ENCODE results near the gene PRKAR2B.

PRKAR2B gene

GRCh38 chr7:107207459-107207858 lies 163.0 kb downstream of the PRKAR2B start:
- no peak overlapping the region for H3K4me3 ChIP-seq (ENCODE audit: low read depth, low read length)
- no peak for DNase-seq (ENCODE audit: low read depth)
- TF ChIP-seq CTCF (IDR thresholded peaks at IDR 0.05; ENCODE audit: insufficient read depth, low read depth, low read length, missing control alignments) = no peak

- TF ChIP-seq CTCF (IDR thresholded peaks at IDR 0.05; ENCODE audit: insufficient read depth, low read depth, low read length, missing control alignments) = no peak
- DNase-seq (ENCODE audit: low read depth) = no peak
- H3K4me3 ChIP-seq (ENCODE audit: low read depth, low read length) = no peak overlapping the region
These were observed 163.6 kb downstream of the PRKAR2B start for GRCh38 chr7:107208024-107208521.

GRCh38 chr7:107208563-107208962 lies 164.1 kb downstream of the PRKAR2B start:
- no peak overlapping the region for H3K4me3 ChIP-seq (ENCODE audit: low read depth, low read length)
- DNase-seq (ENCODE audit: low read depth) = no peak
- TF ChIP-seq CTCF (IDR thresholded peaks at IDR 0.05; ENCODE audit: insufficient read depth, low read depth, low read length, missing control alignments) = no peak

- H3K4me3 ChIP-seq (ENCODE audit: low read depth, low read length) = no peak overlapping the region
- DNase-seq (ENCODE audit: low read depth) = no peak
- no peak for TF ChIP-seq CTCF (IDR thresholded peaks at IDR 0.05; ENCODE audit: insufficient read depth, low read depth, low read length, missing control alignments)
These were observed 165.1 kb downstream of the PRKAR2B start for GRCh38 chr7:107209565-107209964.

- no peak for TF ChIP-seq CTCF (IDR thresholded peaks at IDR 0.05; ENCODE audit: insufficient read depth, low read depth, low read length, missing control alignments)
- no peak overlapping the region for H3K4me3 ChIP-seq (ENCODE audit: low read depth, low read length)
- DNase-seq (ENCODE audit: low read depth) = no peak
These were observed 165.9 kb downstream of the PRKAR2B start for GRCh38 chr7:107210400-107210799.
